Small intestine (tissue), 7 donors: ENCODE data around the gene CCR5. TPM values are rescaled to one million over a fixed set of nuclear protein-coding genes. Genes with fewer than 3 reads are reported as not detected.

ENCODE experiments used
- DNase-seq, 2 donors: peaks; one replicate each; pipeline versions ENCODE4 v3.0.0 to v3.0.0-alpha.2; 2013
- FAIRE-seq: peaks from 2 replicates; lab custom pipeline; 2012; peaks lifted over from hg19 to GRCh38; lab: Jason Lieb, UNC
- H3K27ac ChIP-seq, 3 donors: one replicate each; pipeline ENCODE4 v1.5.1; 2013; ENCODE audit warnings: low read length in 2 of 3, mild to moderate bottlenecking in 2 of 3, control low read depth in 1 of 3, inconsistent platforms in 1 of 3, low read depth in 1 of 3, moderate library complexity in 1 of 3
- H3K27me3 ChIP-seq, 3 donors: one replicate each; pipeline ENCODE4 v1.6.1; 2013; ENCODE audit warnings: low read length in 3 of 3, inconsistent platforms in 1 of 3; ENCODE audit not compliant: control insufficient read depth in 3 of 3, insufficient read depth in 3 of 3
- H3K36me3 ChIP-seq, 3 donors: one replicate each; pipeline ENCODE4 v1.6.1; 2013; ENCODE audit warnings: low read length in 3 of 3, inconsistent platforms in 1 of 3, low read depth in 1 of 3, mild to moderate bottlenecking in 1 of 3, moderate library complexity in 1 of 3; ENCODE audit not compliant: control insufficient read depth in 3 of 3, insufficient read depth in 2 of 3
- H3K4me1 ChIP-seq, 3 donors: one replicate each; pipeline ENCODE4 v1.6.1; 2013; ENCODE audit warnings: low read length in 2 of 3, inconsistent platforms in 1 of 3, low read depth in 1 of 3, mild to moderate bottlenecking in 1 of 3, moderate library complexity in 1 of 3; ENCODE audit not compliant: control insufficient read depth in 3 of 3, insufficient read depth in 2 of 3
- H3K4me3 ChIP-seq, 3 donors: one replicate each; pipeline ENCODE4 v1.5.1; 2013; ENCODE audit warnings: low read length in 3 of 3, control low read depth in 1 of 3, inconsistent platforms in 1 of 3, low read depth in 1 of 3, mild to moderate bottlenecking in 1 of 3, moderate library complexity in 1 of 3
- H3K9me3 ChIP-seq, 2 donors: one replicate each; pipeline ENCODE4 v1.6.1; 2013; ENCODE audit warnings: low read depth in 1 of 2, low read length in 1 of 2; ENCODE audit not compliant: control insufficient read depth in 2 of 2, insufficient read depth in 1 of 2
- WGBS, 3 donors: extraction: QIAGEN DNeasy Blood & Tissue Kit; methylation state at CpG; one replicate each; pipeline ENCODE4 v1.1.7; 2013; 5-methylcytosine and 5-hydroxymethylcytosine counted together
- polyA plus RNA-seq, 4 donors: library from polyadenylated mRNA; stranded (reverse) in 3 of 4; unstranded in 1 of 4; fragments of 200-250 nt in 3 of 4; fragments of 120-200 nt in 1 of 4; gene quantifications; one replicate each; pipeline versions ENCODE4 v1.2.1 to v1.2.3, GENCODE V29; 2013
- donor health status: healthy with polysubstance abuse.
- donor health status: control.
- donor health status: control.
- donor health status: Bipolar disorder and iron deficiency.
- donor health status: healthy.

Gene CCR5
- polyA plus RNA-seq, 4 donors, result 0.81 to 1.5 (median 0.92) TPM

- no peak for DNase-seq
- Histone ChIP-seq H3K27me3 (no peaks in the 10 kb centered on the region), H3K4me1 (peaks cover 0 to 4% (median 0%) of the 10 kb centered on the region in 3 donors), H3K36me3 (no peaks in the 10 kb centered on the region), H3K4me3 (no peak overlapping the region), H3K27ac (no peak overlapping the region), H3K9me3 (peaks cover 5 to 24% of the 10 kb centered on the region in 2 donors)
- FAIRE-seq, result no peak
These were observed 32.8 kb upstream of the CCR5 start for GRCh38 chr3:46337911-46338310.

- H3K4me3 ChIP-seq, result no peak overlapping the region
- H3K4me1 ChIP-seq, result peaks cover 0 to 4% (median 0%) of the 10 kb centered on the region in 3 donors
- FAIRE-seq (no peak), DNase-seq (no peak)
- no peak overlapping the region for H3K27ac ChIP-seq
- H3K27me3 ChIP-seq, result no peaks in the 10 kb centered on the region
- peaks cover 5 to 24% of the 10 kb centered on the region in 2 donors for H3K9me3 ChIP-seq
- H3K36me3 ChIP-seq, result no peaks in the 10 kb centered on the region
- 88 to 100% (median 96%) methylated on average over 1 of the region's 1 CpG for WGBS, 3 donors
These were observed 31.9 kb upstream of the CCR5 start for GRCh38 chr3:46338840-46339239.

DNA sequence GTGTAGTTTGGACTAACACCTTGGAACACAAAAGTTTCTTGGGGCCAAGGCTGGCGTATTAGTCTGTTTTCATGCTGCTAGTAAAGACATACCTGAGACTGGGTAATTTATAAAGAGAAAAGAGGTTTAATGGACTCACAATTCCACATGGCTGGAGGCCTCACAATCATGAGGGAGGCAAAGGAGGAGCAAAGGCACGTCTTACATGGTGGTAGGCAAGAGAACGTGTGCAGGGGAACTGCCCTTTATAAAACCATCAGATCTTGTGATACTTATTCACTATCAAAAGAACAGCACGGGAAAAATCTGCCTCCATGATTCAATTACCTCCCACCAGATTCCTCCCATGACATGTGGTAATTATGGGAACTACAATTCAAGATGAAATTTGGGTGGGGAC is 26.3 kb upstream of the CCR5 start:
- H3K4me1 ChIP-seq, result no peaks in the 10 kb centered on the region
- H3K4me3 ChIP-seq, result no peak overlapping the region
- 80 to 85% (median 83%) methylated on average over 4 of the region's 4 CpGs for whole genome bisulfite sequencing, 3 donors
- peaks cover 0 to 3% (median 0%) of the 10 kb centered on the region in 3 donors for H3K27me3 ChIP-seq
- DNase-seq, result no peak
- peaks cover 0 to 12% of the 10 kb centered on the region in 2 donors for H3K9me3 ChIP-seq
- FAIRE-seq, result no peak
- no peaks in the 10 kb centered on the region for H3K36me3 ChIP-seq
- H3K27ac ChIP-seq, result no peak overlapping the region

- peaks cover 0 to 4% of the 10 kb centered on the region in 2 donors for H3K9me3 ChIP-seq
- H3K4me1 ChIP-seq, result no peaks in the 10 kb centered on the region
- WGBS, 3 donors, result 89 to 92% (median 89%) methylated on average over 3 of the region's 3 CpGs
- peaks cover 0 to 9% (median 0%) of the 10 kb centered on the region in 3 donors for H3K27me3 ChIP-seq
- FAIRE-seq, result no peak
- H3K4me3 ChIP-seq, result no peak overlapping the region
- no peak for DNase-seq
- no peaks in the 10 kb centered on the region for H3K36me3 ChIP-seq
- H3K27ac ChIP-seq, result peak overlapping the region in 1 of 3 donors; percentile 70
These were observed 21.8 kb upstream of the CCR5 start for GRCh38 chr3:46348823-46349482.

DNA sequence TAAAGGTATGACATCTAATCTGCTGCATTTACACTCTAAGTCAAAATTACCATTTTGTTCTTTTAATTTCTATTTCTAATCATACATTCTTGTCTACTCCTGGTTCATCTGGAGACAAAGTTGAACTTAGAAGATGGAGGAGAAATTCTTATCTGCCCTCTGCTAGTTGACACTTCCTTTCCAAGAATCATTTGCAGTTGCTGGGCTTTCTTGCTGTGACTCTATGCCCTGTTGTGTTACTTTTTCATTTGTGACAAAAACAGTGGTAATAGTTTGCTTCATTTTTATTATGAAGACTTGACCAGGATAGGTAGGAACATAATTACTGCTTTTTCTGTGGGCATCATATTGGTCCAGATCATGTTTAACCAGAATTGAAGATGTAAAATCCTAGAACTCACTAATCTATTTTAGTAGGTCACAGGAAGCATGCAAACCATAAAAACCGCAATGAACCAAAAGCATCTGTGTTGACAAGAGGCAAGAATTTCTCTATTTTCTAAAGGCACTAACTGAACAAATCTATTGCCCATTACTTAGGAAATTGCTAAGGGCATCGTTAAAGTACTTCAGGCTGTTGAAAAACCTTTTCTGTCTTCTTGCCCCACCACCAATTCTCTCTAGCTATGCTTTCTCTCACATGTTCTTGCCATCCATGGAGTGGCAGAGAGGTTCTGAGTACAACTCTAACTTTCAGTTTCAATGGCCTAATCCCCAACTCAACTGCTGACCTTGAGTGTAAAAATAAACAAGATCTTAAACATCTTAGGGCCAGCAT is 21.1 kb upstream of the CCR5 start:
- DNase-seq (peak in 1 of 2 donors; percentile 46), FAIRE-seq (no peak)
- Histone ChIP-seq H3K36me3 (no peaks in the 10 kb centered on the region), H3K27ac (peak overlapping the region in 2 of 3 donors; percentile 48 to 74), H3K9me3 (peaks cover 0 to 4% of the 10 kb centered on the region in 2 donors), H3K4me1 (no peaks in the 10 kb centered on the region), H3K27me3 (peaks cover 0 to 9% (median 3%) of the 10 kb centered on the region in 3 donors), H3K4me3 (no peak overlapping the region)
- WGBS, 3 donors, result 52 to 79% (median 59%) methylated on average over 2 of the region's 2 CpGs

DNA sequence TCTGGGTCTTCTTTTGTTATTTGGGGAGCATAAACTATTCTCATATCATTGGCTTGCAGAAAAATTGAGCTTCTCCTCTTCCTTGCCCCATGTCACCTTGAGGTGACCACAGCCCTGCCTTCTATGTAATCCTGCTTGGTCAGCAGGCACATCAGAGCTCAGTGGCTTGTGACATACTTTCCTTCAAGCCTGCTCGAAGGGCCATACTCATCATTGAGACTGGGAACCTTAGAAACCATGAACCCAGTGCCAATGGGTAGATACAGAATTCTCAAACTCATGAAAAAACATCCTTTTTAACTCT is 20.5 kb upstream of the CCR5 start:
- no peaks in the 10 kb centered on the region for H3K4me1 ChIP-seq
- DNase-seq (no peak), FAIRE-seq (no peak)
- H3K4me3 ChIP-seq, result no peak overlapping the region
- peaks cover 0 to 4% of the 10 kb centered on the region in 2 donors for H3K9me3 ChIP-seq
- H3K27me3 ChIP-seq, result peaks cover 0 to 10% (median 3%) of the 10 kb centered on the region in 3 donors
- WGBS, 3 donors, result 52 to 86% (median 54%) methylated on average over 1 of the region's 1 CpG
- H3K36me3 ChIP-seq, result no peaks in the 10 kb centered on the region
- H3K27ac ChIP-seq, result peak overlapping the region in 2 of 3 donors; percentile 48 to 74

GRCh38 chr3:46351646-46352045 is 19.1 kb upstream of the CCR5 start:
- FAIRE-seq, result no peak
- 83 to 90% (median 88%) methylated on average over 3 of the region's 3 CpGs for WGBS, 3 donors

DNA sequence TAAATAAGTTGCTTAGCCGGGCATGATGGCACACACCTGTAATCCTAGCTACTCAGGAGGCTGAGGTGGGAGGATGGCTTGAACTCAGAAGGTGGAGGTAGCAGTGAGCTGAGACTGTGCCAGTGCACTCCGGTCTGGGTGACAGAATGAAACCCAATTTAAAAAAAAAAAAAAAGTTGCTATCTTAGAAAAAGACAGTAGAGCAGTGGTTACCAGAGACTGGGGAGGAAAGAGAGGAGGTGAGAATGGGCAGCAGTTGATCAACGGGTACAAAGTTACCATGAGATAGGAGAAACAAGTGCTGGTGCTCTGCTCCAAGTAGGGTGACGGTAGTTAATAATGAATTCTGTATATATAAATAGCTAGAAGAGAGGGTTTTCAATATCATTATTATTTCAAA is 17.7 kb upstream of the CCR5 start:
- no peak for FAIRE-seq
- 66 to 83% (median 71%) methylated on average over 4 of the region's 4 CpGs for WGBS, 3 donors

More at GRCh38 chr3:46351646-46352045, 19.1 kb upstream of the CCR5 start:
- H3K27ac ChIP-seq, result no peak overlapping the region
- H3K36me3 ChIP-seq, result no peaks in the 10 kb centered on the region
- no peaks in the 10 kb centered on the region for H3K4me1 ChIP-seq
- no peak for DNase-seq
- no peak overlapping the region for H3K4me3 ChIP-seq
- H3K27me3 ChIP-seq, result peaks cover 0 to 14% (median 3%) of the 10 kb centered on the region in 3 donors
- peaks cover 0 to 4% of the 10 kb centered on the region in 2 donors for H3K9me3 ChIP-seq

More for the DNA sequence above, 17.7 kb upstream of the CCR5 start:
- no peaks in the 10 kb centered on the region for H3K36me3 ChIP-seq
- no peaks in the 10 kb centered on the region for H3K4me1 ChIP-seq
- H3K4me3 ChIP-seq, result no peak overlapping the region
- DNase-seq, result no peak
- H3K27ac ChIP-seq, result no peak overlapping the region
- no peaks in the 10 kb centered on the region for H3K9me3 ChIP-seq
- peaks cover 0 to 16% (median 3%) of the 10 kb centered on the region in 3 donors for H3K27me3 ChIP-seq
